HG03064 (cell line): ENCODE measurements around the gene TMEM129.

Experiments used
- ATAC-seq: cut with Tn5 transposase; IDR thresholded peaks from one replicate; pipeline ENCODE4 v1.9.1; 2021; ENCODE audit warnings: low read depth; ENCODE audit not compliant: unreplicated experiment

TMEM129 gene, protein sequence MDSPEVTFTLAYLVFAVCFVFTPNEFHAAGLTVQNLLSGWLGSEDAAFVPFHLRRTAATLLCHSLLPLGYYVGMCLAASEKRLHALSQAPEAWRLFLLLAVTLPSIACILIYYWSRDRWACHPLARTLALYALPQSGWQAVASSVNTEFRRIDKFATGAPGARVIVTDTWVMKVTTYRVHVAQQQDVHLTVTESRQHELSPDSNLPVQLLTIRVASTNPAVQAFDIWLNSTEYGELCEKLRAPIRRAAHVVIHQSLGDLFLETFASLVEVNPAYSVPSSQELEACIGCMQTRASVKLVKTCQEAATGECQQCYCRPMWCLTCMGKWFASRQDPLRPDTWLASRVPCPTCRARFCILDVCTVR

DNA sequence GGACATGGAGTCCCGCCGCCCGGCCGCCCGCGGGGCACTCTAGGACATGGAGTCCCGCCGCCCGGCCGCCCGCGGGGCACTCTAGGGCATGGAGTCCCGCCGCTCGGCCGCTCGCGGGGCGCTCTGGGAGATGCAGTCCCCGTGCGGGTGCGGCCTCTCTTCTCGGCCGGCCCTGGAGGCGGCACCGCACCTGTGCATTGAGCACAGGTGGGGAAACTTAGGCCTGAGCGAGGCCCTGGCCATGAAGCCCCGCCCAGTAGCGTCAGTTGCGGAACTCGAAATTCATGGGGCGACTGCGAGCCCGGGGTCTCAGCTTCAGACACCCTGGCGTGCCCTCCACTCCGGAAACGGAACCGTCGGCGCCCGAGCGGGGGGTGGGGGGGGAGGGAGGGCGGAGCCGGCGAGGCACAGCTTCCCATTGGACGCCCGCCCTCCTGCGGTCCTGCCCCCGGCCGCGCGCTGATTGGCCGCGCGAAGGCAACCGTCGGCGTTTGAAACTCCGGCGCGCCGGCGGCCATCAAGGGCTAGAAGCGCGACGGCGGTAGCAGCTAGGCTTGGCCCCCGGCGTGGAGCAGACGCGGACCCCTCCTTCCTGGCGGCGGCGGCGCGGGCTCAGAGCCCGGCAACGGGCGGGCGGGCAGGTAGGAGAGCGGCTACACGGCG is at the start of gene TMEM129, which contains the start of gene TACC3:
Gene TMEM129 (minus strand): TSS at position 321 of the 663 bp plus-strand sequence. CDS start 486 bp downstream, outside the sequence.
Gene TACC3 (plus strand): TSS at position 519 of the 663 bp plus-strand sequence. CDS start 1,901 bp downstream, outside the sequence.
- ATAC-seq: peak; percentile 68

DNA sequence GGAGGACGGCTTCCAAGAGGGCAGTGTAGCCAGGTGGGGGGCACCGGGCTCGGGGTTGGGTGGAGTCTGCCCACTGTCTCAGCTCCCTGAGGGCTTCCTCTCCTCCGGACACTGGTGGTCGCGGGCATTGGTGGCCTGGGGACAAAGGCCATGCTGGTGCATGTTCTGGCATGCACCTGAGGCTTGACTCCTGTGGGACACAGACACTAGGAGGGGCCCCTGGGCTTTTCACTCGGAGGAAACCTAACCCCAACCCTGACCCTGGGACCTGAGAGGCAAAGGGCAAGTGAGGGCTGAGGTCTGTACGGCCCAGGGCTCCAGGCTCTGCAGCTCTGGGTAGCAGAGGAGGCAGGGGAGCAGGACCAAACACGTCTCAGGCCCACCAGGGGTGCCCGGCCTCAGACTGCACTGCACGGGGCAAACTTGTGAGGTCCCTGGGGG is 49.7 kb upstream of the TMEM129 start:
- no peak for ATAC-seq

DNA sequence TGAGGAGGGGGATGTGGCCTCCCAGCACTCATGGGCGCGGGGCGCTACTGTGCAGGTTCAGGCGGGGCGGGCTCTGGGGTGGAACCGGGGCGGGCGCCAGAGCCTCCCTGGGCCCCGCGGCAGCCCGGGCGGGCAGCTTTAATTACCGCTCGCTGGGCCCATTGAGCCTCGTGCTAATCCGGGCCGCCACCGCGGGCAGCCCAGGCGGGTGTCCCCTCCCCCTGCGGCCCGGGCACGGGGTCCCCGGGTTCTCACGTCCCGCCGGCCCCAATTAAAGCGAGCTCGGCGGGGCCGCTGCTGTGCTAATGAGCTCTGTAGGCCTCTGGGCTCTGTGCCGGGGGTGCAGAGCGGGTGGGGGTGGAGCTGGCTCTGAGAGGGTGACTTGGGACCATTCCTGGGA is 49.1 kb upstream of the TMEM129 start:
- no peak for ATAC-seq

DNA sequence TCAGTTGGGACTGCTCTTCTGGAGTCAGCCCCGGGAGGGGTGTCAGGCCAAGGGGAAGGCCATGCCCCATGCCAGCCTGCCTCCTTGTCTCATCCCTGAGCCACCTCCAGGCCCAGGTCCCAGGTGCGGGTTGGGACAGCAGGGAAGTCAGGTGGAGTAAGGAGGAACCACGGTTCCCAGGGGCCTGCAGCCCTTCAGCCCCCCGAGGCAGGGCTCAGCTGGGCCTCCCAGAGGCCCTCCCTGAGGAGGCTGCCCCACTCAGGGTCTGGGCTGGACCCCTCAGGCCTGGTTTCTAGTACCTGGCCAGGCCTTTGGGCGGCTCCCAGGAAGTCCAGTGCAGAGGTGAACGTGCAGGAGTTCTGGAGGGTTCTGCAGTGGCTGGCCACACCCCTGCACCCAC is 48.6 kb upstream of the TMEM129 start:
- no peak for ATAC-seq

DNA sequence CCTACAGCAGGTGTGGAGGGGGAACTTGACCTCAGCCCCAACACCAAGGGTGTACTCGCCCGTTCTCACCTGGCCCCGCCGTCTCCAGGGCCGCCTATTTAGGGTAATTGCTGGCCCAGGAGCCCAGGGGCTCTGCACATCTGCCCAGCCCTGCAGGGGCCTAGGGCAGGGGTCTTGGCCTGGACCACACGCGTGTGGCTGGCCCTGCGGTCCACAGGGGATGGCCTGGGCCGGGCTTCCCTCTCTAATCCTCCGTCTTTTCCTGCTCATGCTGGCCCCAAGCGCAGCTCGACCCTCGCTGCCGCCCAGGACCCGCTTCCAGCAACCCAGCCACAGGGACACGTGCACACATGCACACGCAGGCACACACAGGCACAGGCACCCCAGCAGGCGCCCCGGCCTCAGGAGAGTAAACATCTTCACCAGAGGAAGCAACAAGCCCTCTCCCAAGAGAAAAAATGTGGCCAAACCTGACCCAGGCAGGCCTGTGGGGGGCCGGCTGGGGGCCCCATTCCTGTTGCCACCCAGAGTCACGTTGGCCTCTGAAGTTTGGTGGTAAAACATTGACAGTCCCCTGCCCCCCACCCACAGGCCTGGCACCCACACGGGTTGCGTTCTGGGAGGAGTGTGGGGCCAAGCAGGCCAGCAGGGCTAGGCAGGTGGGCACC is 47.4 kb upstream of the TMEM129 start:
- no peak for ATAC-seq

DNA sequence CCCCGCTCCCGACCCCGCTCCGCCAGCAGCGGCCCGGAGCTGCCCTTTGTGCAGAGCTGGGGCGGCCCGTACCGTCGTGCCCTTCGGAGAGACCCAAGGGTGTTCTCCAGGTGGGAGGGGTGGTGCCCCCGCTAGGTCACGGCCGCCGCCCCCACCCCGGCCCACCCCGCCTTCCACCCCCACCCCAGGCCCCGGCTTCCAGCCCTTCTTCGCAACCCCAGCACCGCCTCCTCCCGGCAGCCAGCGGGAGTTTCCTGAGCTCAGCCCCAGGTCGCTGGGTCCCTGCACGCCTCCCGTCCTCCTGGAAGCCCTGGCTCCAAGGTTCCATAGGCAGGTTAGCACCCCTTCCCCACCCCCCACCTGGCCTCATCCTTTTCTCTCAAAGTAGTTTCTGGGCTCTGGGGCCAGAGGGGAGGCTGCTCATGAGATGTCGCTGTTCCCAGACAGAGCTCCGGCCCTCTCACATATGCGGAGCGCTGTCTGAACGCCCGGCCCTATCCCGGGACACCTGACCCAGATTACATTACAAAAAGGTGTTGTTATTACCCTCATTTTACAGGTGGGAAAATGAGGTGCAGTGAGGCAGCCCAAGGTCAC is 46.7 kb upstream of the TMEM129 start:
- ATAC-seq: no peak

DNA sequence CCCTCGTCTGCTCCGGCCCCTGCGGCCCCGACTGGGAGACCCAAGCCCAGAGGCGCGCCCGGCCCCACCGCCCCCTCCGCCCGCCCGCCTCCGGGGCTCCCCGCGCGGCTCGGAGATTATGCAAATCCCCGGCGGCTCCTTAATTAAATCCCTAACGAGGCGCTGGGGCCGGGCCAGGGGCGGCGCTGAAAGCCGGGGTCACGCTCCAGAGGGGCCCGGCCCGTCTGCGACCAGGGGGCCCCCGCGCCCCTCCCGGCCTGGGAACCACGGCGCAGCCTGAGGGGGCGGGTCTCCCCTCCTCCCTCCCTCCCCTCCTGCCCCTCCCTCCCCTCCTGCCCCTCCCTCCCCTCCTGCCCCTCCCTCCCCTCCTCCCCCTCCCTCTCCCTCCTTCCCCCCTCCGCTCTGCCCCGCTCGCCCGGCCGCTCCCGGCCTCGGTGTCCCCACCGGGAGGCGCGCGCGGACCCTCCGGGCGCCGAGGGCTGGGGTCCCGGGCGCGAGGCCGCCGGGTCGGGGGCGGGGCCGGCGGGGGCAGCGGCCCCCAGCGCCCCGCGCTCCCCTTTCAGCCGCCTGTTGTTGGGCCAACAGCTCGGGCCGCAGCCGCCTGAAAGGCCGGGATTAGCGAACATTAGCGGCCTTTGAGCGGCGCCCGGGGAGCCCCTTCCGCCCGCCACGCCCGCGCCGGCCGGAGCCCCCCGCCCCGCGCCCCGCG is 46.1 kb upstream of the TMEM129 start:
- no peak for ATAC-seq

DNA sequence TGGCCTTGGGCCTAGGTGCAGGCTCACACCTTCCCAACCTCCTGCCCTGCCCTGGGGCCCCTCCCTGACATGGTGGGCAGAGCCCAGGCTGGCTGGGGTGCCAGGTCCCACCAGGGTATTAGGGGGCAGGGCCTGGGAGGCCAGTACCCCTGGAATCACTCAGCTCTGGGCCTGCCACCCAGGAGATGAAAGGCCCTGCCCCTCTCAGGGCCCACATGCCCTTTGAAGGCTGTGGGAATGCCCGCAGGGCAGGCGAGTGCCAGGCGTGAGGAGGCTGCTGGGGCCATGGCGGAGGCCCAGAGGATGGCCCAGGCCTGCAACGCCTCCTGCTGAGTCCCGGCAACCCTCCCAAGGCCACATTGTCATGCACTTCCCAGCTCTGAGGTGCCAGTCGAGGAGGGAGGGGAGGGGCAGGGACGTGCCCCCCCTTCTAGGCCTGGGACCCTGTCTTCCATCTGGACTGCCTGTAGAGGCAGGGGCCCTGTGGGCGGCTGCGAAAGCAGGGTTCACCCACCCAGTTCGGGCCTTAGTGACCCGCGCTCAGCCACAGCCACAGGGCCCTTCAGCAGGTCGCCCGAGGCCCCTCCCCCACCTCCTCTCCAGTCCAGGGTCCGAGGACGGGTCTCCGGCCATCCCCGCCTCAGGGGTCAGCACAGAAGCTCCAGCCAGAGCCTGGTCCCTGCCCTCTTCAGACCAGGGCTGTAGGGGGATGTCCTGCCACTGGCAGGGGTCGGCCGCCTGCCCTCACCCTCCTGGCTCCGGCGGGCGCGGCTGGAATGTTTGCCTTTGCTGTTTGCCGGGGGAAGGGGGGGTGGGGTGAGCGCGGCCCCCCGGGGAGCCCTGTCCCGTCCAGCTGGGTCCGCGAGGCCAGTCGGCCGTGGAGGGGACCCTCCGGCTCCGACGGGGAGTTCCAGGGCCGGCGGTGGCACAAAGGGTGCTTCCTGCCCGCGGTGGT is 45.3 kb upstream of the TMEM129 start:
- no peak for ATAC-seq

DNA sequence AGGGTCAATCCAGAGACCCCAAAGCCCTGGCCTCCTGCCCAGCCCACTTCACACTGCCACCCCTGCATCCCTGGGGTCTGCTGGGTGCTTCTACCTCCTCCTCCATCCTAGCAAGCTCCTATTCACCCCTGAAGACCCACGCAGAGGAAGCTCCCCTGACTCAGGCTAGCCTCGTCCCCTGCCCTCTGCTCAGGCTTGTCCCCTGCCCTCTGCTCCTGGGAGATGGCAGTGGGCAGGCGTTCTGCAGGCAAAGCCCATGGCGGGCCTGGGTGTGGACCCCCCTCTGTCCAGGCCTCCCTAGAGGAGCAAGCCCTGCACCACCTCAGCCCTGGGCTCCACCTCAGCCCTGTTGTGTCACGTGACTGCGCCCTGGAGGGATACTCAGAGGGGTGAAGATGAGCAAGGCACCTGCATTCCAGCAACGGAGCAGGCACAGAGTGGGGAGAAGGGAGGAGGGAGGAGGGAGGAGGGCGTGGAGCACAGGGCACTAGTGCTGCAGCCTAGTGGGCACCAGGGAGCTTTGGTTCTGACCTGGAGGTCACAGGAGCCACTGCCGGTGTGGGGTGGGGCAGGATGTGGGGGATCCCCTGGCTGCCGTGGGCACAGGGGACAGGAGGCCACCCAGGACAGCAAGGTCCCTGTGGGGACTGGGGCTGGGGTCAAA is 44.4 kb upstream of the TMEM129 start:
- no peak for ATAC-seq

DNA sequence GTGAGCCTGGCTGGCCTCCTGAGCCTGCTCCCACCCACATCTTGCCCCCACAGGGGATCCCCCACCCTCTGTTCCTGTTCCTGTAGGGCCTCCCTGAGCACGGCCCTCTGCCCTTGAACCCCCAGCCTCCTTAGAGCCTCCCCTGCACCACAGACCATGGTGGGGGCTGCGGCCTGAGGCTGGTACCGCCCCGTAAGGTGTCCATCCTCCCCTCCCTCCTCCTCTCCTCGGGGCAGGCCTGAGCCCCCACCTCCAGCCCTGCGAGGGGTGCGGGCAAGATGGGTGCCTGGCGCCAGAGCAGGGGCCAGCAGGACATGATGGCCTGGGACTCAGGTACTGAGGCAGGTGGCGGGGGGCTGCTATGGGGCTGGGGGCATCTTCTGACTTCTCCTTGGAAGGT is 43.5 kb upstream of the TMEM129 start:
- no peak for ATAC-seq

DNA sequence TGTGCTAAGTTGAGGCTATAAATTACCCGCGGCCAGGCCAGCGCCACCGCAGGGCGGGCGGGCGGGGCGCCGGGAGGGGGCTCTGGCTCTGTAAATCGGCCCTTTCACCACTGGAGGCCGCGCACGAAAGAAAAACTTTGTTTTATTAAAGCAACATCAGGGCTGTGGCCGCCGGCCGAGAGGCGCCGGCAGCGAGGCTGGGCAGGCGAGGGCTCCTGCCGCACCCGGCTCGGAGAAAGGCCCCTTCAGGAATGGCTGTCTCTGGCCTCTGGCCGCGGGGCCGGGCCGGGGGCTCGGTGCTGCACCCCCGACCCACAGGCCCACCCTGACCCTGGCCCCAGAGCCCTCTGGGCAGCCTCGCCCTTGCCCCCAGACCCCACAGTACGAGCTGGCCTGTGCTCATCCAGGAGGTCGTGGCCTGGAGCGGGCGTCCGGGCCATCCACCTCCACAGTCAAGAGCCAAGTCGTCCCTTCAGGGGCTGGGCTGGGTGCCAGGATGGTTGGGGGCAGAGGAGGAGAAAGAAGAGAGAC is 42.5 kb upstream of the TMEM129 start:
- ATAC-seq: no peak

DNA sequence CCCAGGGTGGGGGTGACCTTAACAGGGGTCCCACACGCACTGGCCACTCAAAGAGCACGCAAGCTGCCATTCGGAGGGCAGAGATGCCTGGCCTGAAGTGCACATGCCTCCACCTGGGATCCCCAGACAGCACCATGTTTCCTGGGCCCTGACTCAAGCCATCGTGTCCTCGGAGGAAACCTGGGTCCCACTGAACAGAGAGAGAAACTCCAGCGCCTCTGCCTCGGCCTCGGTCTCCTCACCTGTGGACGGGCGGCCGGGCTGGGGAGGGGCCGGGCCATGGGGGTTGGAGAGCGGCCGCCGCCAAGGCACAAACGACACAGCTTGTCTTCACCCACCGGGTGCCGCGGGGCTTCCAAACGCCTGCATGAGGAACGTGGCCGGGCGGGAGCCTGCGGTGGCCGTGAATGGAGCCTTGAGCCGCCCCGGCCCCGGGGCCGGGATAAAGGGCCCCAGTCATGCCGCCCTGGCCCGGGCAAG is 42.0 kb upstream of the TMEM129 start:
- ATAC-seq: no peak

DNA sequence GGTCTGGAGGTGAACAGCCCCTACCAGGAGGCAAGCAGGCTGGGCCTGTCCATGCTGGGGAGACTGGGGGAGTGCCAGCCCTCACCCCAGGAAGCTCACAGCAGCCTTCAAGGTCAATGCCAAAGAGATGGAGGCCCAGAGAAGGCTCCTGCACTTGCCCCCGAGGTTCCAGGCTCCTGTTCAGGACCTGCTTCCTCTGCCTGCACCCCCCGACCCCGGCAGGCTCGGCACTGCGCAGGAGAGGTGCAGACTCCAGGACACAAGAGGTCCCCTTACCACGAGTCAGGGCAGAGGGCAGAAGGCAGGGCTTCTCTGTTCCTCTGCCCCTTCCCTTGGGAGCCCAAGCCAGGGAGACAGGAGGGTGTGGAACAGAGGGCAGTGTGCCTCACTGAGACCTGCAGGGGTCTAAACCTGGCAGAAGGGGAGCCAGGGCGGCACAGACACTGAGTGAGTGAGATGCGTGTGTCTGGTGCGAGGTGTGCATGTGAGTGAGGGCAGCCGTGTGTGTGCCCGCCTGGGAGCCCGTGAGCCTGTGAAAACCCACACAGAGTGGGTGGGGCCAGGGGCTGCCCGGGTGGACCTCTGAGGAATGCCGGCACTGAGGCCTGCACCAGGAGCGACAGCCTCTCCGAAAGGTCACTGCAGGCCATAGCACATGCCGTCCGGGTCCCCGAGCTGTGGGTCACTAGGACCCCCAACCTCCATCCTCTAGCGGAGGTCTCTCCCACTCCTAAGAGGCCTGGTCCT is 41.3 kb upstream of the TMEM129 start:
- no peak for ATAC-seq

DNA sequence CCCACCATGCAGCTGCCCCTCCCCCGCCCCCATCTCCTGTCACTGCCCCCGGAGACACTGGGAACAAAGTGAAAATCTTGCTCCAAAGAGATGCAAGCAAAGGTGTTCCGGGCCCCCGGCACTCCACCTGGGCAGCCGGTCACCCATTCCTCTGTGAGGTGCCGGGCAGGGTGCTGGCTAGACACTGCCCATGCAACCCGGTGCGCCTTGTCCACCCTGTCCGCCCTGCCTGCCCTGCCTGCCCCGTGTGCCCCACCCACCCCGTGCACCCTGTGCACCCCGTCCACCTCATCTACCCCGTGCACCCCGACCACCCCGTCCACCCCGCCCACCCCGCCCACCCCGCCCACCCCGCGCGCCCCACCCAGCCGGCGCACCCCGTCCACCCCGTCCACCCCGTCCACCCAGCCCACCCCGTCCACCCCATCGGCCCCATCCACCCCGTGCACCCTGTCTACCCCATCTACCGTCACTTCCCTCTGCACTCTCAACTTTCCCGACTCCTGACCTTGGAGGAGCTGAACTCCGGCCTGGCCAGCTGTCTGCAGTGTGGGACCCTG is 40.1 kb upstream of the TMEM129 start:
- no peak for ATAC-seq

DNA sequence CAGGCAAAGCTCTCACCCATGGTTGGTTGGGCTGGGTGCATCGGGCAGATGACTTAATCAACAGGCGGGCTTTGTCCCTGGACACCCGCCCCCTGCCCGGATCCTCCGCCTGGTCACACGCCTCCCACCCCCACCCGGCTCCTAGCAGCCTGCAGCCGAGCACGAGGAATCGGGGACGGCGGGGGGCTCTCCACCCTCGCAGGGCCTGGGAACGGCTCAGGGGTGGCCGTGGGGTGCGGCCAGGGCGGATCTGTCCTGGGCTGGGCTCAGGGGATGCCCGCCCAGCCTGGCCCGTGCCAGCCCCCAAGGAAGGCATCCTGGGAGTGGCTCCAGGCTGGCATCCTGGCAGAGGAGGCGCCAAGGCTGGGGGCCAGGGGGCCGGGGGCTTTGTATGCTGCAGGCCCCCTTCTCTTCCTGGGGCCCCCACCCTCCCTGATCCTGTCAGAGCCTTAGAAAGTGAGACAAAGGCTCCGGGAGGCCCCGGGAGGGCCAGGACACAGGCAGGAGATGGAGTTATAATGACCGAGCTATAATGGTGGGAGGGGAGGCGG is 39.5 kb upstream of the TMEM129 start:
- ATAC-seq: no peak

DNA sequence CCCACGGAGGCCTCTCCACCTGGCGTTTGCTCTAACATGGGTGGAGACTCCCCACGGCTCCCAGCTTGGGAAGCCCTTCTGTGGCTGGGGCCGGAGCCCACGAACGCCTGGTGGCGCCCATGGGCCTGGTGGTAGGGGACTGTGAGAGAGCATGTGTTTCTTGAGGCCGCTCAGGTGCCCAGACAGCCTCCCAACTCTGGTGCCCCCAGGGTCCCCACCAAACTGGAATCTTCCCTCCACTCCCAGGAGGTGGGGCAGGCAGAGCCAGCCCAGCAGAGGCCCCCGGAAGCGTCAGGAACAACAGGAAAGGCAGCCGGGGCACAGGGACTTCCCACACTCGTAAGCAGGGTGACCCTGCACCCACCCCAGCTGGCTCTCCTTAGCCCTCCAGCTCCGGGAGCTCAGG is 38.7 kb upstream of the TMEM129 start:
- ATAC-seq: no peak

DNA sequence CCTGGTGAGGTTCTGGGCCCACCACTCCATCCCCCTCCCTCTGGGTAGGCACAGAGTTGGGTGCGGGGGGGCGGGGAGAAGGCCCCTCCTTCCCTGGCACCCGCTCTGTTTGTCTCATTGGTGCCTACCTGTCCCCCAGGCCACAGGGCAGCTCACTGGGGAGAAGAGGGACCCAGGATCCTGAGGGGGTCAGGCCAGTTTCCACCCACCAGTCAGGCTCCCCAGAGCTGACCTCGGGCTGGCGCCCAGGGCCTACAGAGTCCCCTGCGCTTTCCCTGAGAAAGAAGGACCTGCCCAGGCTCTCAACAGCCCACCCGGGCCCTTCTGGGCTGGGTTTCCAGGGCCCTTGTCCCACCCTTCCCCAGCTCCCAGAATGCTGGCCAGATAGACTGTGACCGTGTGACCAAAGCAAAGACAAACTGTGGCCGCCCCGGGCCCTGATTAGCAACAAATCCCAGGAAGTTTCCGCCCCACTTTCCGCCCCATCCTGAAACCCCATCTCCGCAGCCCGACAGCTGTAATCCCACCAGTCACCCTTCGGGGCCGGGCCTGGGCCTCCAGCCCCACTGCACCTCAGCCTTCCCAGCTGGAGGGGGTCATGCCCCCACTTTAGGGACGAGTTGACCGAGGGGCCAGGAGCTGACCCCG is 38.2 kb upstream of the TMEM129 start:
- no peak for ATAC-seq
